ENCODE results near the gene TPSAB1. TPM values are rescaled to one million over a fixed set of nuclear protein-coding genes. Genes with fewer than 3 reads are reported as not detected.
"Not testable (repeated sequence)": the region's sequence is repeated elsewhere in the genome, so short reads cannot be mapped to it uniquely, and the experiment has no call there.

Gene TPSAB1
- total and polyA plus RNA-seq, 4 donors: 0.23 to 10.8 (median 1.2) TPM

GRCh38 chr16:1244881-1245280, 4.4 kb downstream of the TPSAB1 start:
- H3K4me1 ChIP-seq (ENCODE audit: control insufficient read depth in 4 of 4, insufficient read depth in 4 of 4, low read length in 3 of 4): no peaks in the 10 kb centered on the region
- no peaks in the 10 kb centered on the region for H3K9me3 ChIP-seq (ENCODE audit: control insufficient read depth in 4 of 4, low read length in 3 of 4)
- 75% methylated on average over 12 of the region's 12 CpGs for WGBS
- DNase-seq (ENCODE audit: low spot score): no peak
- no peak overlapping the region for H3K4me3 ChIP-seq (ENCODE audit: low read depth in 1 of 3, low read length in 3 of 3)
- no peaks in the 10 kb centered on the region for H3K27me3 ChIP-seq (ENCODE audit: control insufficient read depth in 4 of 4, insufficient read depth in 4 of 4, low read length in 3 of 4)
- no peak overlapping the region for H3K27ac ChIP-seq (ENCODE audit: low read depth in 1 of 2, low read length in 2 of 2)
- H3K9ac ChIP-seq (ENCODE audit: low read depth in 1 of 2, low read length in 2 of 2): no peak overlapping the region
- no peaks in the 10 kb centered on the region for H3K36me3 ChIP-seq (ENCODE audit: control insufficient read depth in 4 of 4, insufficient read depth in 3 of 4, low read depth in 1 of 4, low read length in 3 of 4)
- TF ChIP-seq ZBTB33 (IDR thresholded peaks at IDR 0.05) (no peak), RXRA (IDR thresholded peaks at IDR 0.05) (no peak)

GRCh38 chr16:1245452-1246020, 5.0 kb downstream of the TPSAB1 start:
- WGBS: 60% methylated on average over 22 of the region's 22 CpGs

GRCh38 chr16:1247903-1248537, 7.5 kb downstream of the TPSAB1 start:
- H3K9me3 ChIP-seq (ENCODE audit: control insufficient read depth in 4 of 4, low read length in 3 of 4); H3K27me3 ChIP-seq (ENCODE audit: control insufficient read depth in 4 of 4, insufficient read depth in 4 of 4, low read length in 3 of 4); H3K27ac ChIP-seq (ENCODE audit: low read depth in 1 of 2, low read length in 2 of 2); H3K36me3 ChIP-seq (ENCODE audit: control insufficient read depth in 4 of 4, insufficient read depth in 3 of 4, low read depth in 1 of 4, low read length in 3 of 4); H3K4me3 ChIP-seq (ENCODE audit: low read depth in 1 of 3, low read length in 3 of 3); H3K4me1 ChIP-seq (ENCODE audit: control insufficient read depth in 4 of 4, insufficient read depth in 4 of 4, low read length in 3 of 4); DNase-seq (ENCODE audit: low spot score); H3K9ac ChIP-seq (ENCODE audit: low read depth in 1 of 2, low read length in 2 of 2): not testable (repeated sequence)
- 86% methylated on average over 13 of the region's 14 CpGs for WGBS

More at GRCh38 chr16:1245452-1246020, 5.0 kb downstream of the TPSAB1 start:
- no peaks in the 10 kb centered on the region for H3K4me1 ChIP-seq (ENCODE audit: control insufficient read depth in 4 of 4, insufficient read depth in 4 of 4, low read length in 3 of 4)
- no peak for DNase-seq (ENCODE audit: low spot score)
- no peaks in the 10 kb centered on the region for H3K36me3 ChIP-seq (ENCODE audit: control insufficient read depth in 4 of 4, insufficient read depth in 3 of 4, low read depth in 1 of 4, low read length in 3 of 4)
- H3K9me3 ChIP-seq (ENCODE audit: control insufficient read depth in 4 of 4, low read length in 3 of 4): no peaks in the 10 kb centered on the region
- H3K27me3 ChIP-seq (ENCODE audit: control insufficient read depth in 4 of 4, insufficient read depth in 4 of 4, low read length in 3 of 4): no peaks in the 10 kb centered on the region
- TF ChIP-seq GABPA (IDR thresholded peaks at IDR 0.05 in 1 of 2, conservative IDR thresholded peaks at IDR 0.05 in 1 of 2) (no peak), ATF3 (IDR thresholded peaks at IDR 0.05) (no peak), MAX (IDR thresholded peaks at IDR 0.05) (no peak), ZBTB33 (IDR thresholded peaks at IDR 0.05) (no peak), TAF1 (conservative IDR thresholded peaks at IDR 0.05) (no peak), HNF4A (conservative IDR thresholded peaks at IDR 0.05) (no peak), SP1 (IDR thresholded peaks at IDR 0.05) (no peak), CTCF (IDR thresholded peaks at IDR 0.05; ENCODE audit: low read depth, low read length, missing input control) (no peak), FOXA1 (IDR thresholded peaks at IDR 0.05) (no peak)
- no peak overlapping the region for H3K4me3 ChIP-seq (ENCODE audit: low read depth in 1 of 3, low read length in 3 of 3)
- H3K27ac ChIP-seq (ENCODE audit: low read depth in 1 of 2, low read length in 2 of 2): no peak overlapping the region
- H3K9ac ChIP-seq (ENCODE audit: low read depth in 1 of 2, low read length in 2 of 2): no peak overlapping the region

GRCh38 chr16:1249031-1249755, 8.7 kb downstream of the TPSAB1 start:
- H3K36me3 ChIP-seq (ENCODE audit: control insufficient read depth in 4 of 4, insufficient read depth in 3 of 4, low read depth in 1 of 4, low read length in 3 of 4); H3K4me1 ChIP-seq (ENCODE audit: control insufficient read depth in 4 of 4, insufficient read depth in 4 of 4, low read length in 3 of 4); H3K27me3 ChIP-seq (ENCODE audit: control insufficient read depth in 4 of 4, insufficient read depth in 4 of 4, low read length in 3 of 4); H3K9me3 ChIP-seq (ENCODE audit: control insufficient read depth in 4 of 4, low read length in 3 of 4); H3K4me3 ChIP-seq (ENCODE audit: low read depth in 1 of 3, low read length in 3 of 3); H3K27ac ChIP-seq (ENCODE audit: low read depth in 1 of 2, low read length in 2 of 2); H3K9ac ChIP-seq (ENCODE audit: low read depth in 1 of 2, low read length in 2 of 2); DNase-seq (ENCODE audit: low spot score): not testable (repeated sequence)
- WGBS: 77% methylated on average over 6 of the region's 43 CpGs
